A673 (cell line): Measurements from ENCODE around the gene CCM2.

Source experiments
- EZH2 ChIP-seq: fragments of 200-600 bp; sonication (generic); IDR thresholded peaks from 2 replicates; pipeline ENCODE4 v1.6.1; 2017; ENCODE audit warnings: borderline replicate concordance, low read depth, mild to moderate bottlenecking, mixed read lengths, antibody characterized with exemption, low read length; ENCODE audit not compliant: poor library complexity, severe bottlenecking
- TF ChIP-seq, protein P1 (sequence below): fragments of 300-800, 200-600 bp; sonication (generic); conservative IDR thresholded peaks from 2 replicates; pipeline ENCODE4 v1.5.1; 2017; ENCODE audit warnings: low read depth, mild to moderate bottlenecking, antibody characterized with exemption, low read length, moderate library complexity, mixed read lengths

GRCh38 chr7:44979481-44980392 is 20.3 kb upstream of the CCM2 start:
- TF ChIP-seq, protein P1, sequence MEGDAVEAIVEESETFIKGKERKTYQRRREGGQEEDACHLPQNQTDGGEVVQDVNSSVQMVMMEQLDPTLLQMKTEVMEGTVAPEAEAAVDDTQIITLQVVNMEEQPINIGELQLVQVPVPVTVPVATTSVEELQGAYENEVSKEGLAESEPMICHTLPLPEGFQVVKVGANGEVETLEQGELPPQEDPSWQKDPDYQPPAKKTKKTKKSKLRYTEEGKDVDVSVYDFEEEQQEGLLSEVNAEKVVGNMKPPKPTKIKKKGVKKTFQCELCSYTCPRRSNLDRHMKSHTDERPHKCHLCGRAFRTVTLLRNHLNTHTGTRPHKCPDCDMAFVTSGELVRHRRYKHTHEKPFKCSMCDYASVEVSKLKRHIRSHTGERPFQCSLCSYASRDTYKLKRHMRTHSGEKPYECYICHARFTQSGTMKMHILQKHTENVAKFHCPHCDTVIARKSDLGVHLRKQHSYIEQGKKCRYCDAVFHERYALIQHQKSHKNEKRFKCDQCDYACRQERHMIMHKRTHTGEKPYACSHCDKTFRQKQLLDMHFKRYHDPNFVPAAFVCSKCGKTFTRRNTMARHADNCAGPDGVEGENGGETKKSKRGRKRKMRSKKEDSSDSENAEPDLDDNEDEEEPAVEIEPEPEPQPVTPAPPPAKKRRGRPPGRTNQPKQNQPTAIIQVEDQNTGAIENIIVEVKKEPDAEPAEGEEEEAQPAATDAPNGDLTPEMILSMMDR: no peak
- no peak for TF ChIP-seq EZH2
